HL-60 (cell line): ENCODE data around the gene GIMAP5.

ENCODE experiments used
- GABPA ChIP-seq: IDR thresholded peaks from 2 replicates; pipeline ENCODE4 v1.6.1; 2012; ENCODE audit warnings: low read depth
- POLR2AphosphoS5 ChIP-seq: IDR thresholded peaks from 2 replicates; pipeline ENCODE4 v1.6.1; 2012; ENCODE audit warnings: low read depth
- SPI1 ChIP-seq: IDR thresholded peaks from 2 replicates; pipeline ENCODE4 v1.6.1; 2012; ENCODE audit warnings: low read depth, mild to moderate bottlenecking, borderline replicate concordance
- TF ChIP-seq, protein P1 (sequence below): IDR thresholded peaks from one replicate; pipeline ENCODE4 v1.5.1; 2011; ENCODE audit warnings: low read length, control low read depth, inconsistent platforms; ENCODE audit not compliant: insufficient read depth
- TF ChIP-seq, protein P2 (sequence below): IDR thresholded peaks from 2 replicates; pipeline ENCODE4 v1.6.1; 2012; ENCODE audit warnings: low read depth; ENCODE audit not compliant: insufficient replicate concordance

DNA sequence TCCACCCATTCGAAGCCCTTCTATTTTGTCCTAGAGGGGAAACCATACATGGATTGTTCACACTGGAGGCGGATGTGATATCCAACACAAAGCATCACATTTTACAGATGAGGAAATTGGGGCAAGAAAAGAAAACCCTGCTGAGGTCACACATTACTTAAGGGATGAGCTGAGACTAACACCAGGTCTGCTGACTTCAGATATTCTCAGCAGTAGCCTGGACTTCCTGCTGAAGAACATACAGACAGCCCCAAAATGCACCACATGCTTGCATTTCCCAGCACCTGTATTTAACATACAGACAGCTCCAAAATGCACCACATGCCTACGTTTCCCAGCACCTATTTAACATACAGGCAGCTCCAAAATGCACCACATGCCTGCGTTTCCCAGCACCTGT is 11.2 kb downstream of the GIMAP5 start:
- no peak for TF ChIP-seq POLR2AphosphoS5
- TF ChIP-seq, protein P1, sequence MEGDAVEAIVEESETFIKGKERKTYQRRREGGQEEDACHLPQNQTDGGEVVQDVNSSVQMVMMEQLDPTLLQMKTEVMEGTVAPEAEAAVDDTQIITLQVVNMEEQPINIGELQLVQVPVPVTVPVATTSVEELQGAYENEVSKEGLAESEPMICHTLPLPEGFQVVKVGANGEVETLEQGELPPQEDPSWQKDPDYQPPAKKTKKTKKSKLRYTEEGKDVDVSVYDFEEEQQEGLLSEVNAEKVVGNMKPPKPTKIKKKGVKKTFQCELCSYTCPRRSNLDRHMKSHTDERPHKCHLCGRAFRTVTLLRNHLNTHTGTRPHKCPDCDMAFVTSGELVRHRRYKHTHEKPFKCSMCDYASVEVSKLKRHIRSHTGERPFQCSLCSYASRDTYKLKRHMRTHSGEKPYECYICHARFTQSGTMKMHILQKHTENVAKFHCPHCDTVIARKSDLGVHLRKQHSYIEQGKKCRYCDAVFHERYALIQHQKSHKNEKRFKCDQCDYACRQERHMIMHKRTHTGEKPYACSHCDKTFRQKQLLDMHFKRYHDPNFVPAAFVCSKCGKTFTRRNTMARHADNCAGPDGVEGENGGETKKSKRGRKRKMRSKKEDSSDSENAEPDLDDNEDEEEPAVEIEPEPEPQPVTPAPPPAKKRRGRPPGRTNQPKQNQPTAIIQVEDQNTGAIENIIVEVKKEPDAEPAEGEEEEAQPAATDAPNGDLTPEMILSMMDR: no peak
- TF ChIP-seq, protein P2, sequence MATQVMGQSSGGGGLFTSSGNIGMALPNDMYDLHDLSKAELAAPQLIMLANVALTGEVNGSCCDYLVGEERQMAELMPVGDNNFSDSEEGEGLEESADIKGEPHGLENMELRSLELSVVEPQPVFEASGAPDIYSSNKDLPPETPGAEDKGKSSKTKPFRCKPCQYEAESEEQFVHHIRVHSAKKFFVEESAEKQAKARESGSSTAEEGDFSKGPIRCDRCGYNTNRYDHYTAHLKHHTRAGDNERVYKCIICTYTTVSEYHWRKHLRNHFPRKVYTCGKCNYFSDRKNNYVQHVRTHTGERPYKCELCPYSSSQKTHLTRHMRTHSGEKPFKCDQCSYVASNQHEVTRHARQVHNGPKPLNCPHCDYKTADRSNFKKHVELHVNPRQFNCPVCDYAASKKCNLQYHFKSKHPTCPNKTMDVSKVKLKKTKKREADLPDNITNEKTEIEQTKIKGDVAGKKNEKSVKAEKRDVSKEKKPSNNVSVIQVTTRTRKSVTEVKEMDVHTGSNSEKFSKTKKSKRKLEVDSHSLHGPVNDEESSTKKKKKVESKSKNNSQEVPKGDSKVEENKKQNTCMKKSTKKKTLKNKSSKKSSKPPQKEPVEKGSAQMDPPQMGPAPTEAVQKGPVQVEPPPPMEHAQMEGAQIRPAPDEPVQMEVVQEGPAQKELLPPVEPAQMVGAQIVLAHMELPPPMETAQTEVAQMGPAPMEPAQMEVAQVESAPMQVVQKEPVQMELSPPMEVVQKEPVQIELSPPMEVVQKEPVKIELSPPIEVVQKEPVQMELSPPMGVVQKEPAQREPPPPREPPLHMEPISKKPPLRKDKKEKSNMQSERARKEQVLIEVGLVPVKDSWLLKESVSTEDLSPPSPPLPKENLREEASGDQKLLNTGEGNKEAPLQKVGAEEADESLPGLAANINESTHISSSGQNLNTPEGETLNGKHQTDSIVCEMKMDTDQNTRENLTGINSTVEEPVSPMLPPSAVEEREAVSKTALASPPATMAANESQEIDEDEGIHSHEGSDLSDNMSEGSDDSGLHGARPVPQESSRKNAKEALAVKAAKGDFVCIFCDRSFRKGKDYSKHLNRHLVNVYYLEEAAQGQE: no peak
- TF ChIP-seq GABPA: no peak
- TF ChIP-seq SPI1: no peak
